GM18502 (cell line): ENCODE data around the gene RASAL3.
"Not testable (repeated sequence)": the region's sequence is repeated elsewhere in the genome, so short reads cannot be mapped to it uniquely, and the experiment has no call there.

Experiments used
- ATAC-seq: cut with Tn5 transposase; IDR thresholded peaks from one replicate; pipeline ENCODE4 v1.9.1; 2021; ENCODE audit warnings: mild to moderate bottlenecking; ENCODE audit not compliant: unreplicated experiment, poor library complexity

The RASAL3 gene

GRCh38 chr19:15475169-15475568, 10.8 kb upstream of the RASAL3 start:
- no peak for ATAC-seq

GRCh38 chr19:15473821-15474220, 9.5 kb upstream of the RASAL3 start:
- not testable (repeated sequence) for ATAC-seq

DNA sequence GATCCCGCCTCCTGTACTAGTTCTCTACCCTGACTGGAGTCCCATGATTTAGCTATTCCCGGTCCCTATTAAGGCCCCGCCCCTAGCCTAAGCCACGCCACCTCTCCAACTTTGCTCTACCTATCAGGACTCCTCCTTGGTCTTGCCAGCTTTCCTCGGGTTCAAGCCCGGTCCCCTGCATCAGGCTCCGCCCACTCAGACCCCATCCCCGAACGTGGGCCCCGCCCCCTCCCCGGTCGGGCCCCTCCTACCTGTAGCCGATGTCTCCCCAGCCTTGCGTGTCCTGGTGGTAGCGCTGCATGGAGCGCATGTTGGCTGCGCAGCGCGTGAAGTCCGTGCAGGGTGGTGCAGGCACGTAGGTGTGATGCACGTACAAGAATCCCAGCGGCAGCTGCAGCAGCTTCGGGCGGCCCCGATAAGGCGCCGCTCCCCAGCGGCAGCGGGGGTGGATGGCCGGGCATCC, 7.3 kb upstream of the RASAL3 start:
- no peak for ATAC-seq

- no peak for ATAC-seq
Measured at GRCh38 chr19:15469513-15470297, 5.4 kb upstream of the RASAL3 start.

DNA sequence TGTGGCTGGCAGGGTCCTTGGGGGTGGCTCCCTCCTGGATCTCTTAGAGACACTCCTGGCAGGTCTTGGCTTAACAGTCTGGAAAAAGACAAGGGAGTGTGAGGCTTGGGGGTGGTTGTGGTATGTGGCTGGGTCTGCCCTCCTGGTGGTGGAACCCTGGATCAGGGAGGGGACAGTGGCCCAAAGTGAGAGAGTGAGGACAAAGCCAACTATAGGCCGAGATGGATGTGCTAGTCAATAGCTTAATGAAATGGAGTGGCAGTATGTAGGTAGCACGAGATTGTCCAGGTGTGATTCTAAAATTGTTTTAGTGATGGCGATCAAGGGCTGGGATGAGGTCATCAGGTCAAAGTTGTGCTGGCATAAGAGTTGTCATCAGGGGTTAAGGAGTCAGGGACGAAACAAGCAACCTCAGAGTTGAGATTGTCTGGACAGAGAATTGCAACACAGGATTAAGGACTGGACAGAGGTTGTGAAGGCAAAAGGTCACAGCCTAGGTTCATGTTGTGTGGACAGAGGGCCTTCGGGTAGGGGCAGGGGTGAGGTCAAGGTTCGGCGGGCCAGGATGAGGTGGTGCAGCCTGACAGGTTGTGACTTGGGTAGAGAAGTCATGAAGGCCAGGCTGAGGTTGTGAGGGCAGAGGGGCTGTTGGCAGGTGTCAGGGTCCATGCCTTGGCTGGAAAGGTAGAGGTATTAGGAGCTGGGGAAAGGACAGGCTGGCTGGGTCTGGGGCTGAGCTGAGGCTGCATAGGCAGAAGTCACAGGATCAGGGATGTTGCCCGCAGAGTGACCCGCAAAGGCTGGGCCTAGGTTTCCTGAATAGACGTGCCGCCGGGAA, 4.5 kb upstream of the RASAL3 start:
- ATAC-seq, result no peak

DNA sequence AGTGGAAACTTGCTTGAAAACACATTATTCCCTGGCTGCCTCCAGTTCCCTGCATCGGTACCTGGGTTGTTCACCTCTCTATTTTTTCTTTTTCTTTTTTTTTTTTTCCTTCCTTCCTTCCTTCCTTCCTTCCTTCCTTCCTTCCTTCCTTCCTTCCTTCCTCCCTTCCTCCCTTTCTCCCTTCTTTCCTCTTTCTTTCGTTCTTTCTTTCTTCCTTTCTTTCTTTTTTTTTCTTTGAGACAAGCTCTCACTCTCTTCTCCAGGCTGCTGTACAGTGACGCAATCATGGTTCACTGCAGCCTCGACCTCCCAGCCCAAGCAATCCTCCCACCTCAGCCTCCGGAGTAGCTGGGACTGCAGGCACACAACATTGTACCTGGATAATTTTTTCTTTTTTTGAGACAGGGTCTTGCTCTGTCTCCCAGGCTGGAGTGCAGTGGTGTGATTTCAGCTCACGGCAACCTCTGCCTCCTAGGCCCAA, 3.4 kb upstream of the RASAL3 start:
- no peak for ATAC-seq

DNA sequence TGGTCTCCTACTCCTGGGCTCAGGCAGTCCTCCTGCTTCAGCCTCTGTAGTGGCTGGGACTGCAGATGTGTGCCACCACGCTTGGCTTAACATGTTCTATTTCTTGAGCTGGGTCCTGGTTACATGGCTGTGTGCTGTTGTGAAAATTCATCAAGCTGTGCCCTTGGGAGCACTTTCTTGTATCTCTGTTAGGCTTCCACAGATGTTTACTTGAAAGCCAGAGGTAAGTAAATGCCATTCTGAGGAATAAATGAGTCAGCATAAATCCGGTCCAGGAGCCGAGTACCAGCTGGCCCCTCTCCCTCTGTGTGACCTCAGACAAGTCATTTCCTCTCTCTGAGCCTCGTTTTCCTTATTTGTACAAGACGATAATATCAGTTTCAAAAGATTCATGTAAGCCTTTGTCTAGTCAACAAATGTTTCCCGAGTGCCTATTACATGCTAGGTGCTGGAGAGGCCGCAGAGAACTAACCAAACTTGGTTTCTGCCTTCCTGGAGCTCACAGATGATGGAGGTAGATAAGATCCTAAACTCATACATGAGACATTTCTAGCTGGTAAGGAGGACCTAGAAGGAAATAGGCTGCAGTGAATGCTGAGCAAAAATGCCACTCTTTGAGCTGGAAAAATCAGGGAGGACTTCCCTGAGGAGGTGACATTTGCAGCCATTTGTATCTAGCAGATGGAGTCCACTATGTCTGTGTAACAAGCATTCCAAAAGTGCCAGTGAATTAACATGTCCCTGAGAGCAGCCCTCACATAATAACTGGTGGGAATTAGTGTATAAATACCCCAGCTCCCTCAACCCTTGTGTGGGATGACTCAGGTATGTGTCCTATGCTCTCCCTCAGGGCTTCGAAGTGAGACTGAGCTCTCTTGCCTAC, 2.7 kb upstream of the RASAL3 start:
- peak; percentile 58 for ATAC-seq

DNA sequence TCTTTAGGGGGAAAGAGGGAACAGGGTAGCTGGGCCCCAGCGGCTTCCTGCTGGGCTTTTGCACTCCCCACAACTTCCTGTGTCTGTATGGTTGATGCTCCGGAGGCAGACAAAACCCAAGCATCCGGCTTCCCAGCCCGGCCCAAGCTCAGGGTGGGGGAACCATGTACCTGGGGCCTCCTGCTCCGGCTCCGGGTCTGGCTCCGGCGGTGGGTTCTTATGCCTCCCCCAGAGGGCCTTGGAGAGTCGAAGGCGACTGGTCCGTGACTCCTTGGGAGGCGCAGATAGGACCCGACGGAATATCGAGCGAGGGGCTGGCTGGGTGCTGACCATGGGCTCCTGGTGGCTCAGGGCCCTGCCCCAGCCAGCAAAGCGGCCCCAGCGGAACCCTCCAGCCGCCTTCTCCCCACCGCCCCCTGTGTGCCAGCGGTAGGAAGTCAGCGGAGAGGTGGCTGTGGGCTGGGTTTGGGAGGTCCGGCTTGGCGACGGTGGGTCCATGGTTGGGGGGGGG, 428 bp downstream of the RASAL3 start:
- peak; percentile 48 for ATAC-seq

DNA sequence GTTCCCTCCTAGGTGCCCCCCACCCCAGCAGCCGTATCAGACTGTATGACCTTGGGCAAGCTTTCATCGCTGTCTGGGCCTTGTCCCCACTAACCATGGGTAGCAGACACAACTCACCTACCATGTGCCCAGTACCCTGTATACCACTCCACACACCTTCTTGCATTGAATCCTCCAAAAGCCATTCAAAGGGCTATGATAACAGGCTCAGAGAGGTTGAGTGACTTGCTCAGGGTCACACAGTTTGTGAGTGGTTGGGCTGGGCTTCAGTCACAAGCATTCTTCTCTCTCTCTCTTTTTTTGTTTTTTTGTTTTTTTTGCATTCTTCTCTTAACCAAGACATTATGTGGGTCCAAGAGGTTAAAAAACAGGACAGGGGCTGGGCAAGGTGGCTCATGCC, 2.6 kb downstream of the RASAL3 start:
- no peak for ATAC-seq

- ATAC-seq, result no peak
Measured at GRCh38 chr19:15457701-15458484, 6.5 kb downstream of the RASAL3 start.

DNA sequence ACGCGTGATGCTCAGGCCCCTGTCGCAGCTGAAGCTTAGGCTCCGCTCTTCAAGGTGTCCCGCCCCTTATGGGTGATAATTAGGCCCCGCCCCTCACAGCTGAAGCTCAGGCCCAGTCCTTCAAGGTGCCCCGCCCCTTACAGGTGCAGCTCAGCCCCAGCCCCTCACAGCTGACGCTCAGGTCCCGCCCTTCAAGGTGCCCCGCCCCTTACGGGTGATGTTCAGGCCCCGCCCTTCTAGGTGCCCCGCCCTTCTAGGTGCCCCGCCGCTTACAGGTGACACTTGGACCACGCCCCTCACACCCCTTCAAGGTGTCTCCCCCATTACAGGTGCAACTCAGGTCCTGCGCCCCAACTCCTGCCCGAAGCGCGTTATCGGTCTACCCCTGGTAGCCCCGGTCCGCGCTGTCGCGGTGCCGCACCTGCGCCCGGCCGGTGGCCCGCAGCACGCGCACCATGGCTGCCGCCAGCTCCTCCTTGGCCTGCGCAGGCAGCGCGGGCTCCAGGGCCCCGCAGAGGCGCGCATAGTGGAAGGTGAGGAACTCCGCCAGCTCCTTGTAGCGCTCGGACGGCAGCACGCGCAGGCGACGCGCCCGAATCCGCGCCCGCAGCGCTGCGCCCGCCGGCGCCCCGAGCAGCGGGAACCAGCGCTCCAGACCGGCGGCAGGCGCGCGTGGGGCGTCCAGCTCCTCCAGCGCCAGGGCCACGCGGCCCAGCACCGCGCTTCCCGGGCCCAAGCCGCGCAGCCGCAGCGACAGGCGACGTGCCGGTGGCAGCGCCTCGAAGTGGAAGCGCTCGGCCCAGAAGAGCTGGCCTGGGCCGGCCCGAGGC, 7.3 kb downstream of the RASAL3 start:
- ATAC-seq, result no peak

GRCh38 chr19:15456441-15456840, 7.9 kb downstream of the RASAL3 start:
- no peak for ATAC-seq

DNA sequence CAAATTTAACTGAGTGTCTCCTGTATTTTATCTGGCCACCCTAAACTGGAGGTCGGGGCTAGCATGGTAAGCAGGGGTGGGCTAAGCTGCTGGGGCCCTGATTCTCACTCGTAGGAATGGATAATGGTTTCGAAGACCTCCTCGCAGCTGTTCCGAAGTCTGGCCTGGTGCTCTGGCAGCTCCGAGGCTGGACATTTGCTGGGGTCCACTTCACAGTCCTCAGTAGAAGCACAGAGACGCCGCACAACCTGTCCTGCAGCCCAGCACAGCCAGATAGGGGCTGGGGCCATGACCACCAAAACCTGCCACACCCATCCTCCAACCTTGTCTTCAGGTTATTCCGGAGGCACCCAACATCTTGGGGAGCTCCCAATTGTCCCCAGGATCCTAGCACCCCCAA, 8.3 kb downstream of the RASAL3 start:
- ATAC-seq, result no peak

- ATAC-seq, result no peak
Measured at GRCh38 chr19:15453906-15454860, 10.2 kb downstream of the RASAL3 start.

DNA sequence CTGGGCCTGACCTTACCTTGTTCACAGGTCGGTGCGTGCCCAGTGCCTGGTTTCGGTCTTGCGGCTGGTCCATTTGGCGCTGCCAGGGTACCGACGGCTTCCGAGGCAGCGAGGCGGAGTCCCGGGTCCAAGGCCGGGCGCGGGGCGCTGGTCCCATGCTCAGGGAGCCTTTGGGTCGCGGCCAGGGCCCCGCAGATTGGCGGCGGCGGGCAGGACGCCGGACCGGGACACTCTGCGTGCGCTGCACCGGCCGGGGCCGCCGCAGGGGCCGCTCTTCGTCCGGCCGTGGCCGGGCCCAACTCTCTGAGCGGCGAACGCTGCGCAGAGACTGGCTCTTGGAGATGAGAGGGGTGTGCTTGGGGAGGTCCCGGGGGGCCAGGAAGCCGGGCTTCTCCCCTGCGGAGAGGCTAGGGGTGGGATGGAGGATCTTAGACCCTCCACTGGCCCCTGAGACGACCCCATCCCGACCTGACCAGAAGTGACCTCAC, 11.2 kb downstream of the RASAL3 start:
- no peak for ATAC-seq

- no peak for ATAC-seq
Measured at GRCh38 chr19:15452111-15453047, 12.0 kb downstream of the RASAL3 start.
